ENCODE measurements around the gene CRB1. TPM values are rescaled to one million over a fixed set of nuclear protein-coding genes. Genes with fewer than 3 reads are reported as not detected.
A peak's percentile ranks its signal among the peaks of the same experiment; 100 is the strongest.

Gene CRB1
- total RNA-seq, 3 donors from 2014 or later, result 0.51 TPM; not detected in 2

DNA sequence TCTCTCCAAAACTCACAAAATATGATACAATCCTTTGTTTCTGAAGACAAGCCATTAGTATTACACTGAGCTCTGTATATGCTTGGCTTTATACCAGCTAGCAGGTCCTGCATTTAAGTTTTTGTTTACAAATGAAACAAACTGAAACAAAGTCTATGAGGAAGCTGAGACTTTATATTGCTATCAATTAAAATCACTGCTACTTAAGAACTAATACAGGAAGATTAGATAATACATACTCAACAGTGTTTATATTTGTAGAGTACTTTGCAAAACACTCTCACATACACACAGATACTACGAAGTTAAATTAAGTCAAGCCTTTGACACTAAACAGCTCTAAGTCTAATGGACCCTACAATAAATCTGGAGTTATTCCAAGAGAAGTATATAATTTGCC, 247.4 kb downstream of the CRB1 start:
- Histone ChIP-seq H3K9me3 (no peaks in the 10 kb centered on the region), H3K36me3 (ENCODE audit: low read depth) (peaks cover 5% of the 10 kb centered on the region), H3K4me3 (no peak overlapping the region), H3K4me1 (ENCODE audit: low read depth) (no peaks in the 10 kb centered on the region)
- DNase-seq (no peak), ATAC-seq (no peak)
- TF ChIP-seq, protein P1, sequence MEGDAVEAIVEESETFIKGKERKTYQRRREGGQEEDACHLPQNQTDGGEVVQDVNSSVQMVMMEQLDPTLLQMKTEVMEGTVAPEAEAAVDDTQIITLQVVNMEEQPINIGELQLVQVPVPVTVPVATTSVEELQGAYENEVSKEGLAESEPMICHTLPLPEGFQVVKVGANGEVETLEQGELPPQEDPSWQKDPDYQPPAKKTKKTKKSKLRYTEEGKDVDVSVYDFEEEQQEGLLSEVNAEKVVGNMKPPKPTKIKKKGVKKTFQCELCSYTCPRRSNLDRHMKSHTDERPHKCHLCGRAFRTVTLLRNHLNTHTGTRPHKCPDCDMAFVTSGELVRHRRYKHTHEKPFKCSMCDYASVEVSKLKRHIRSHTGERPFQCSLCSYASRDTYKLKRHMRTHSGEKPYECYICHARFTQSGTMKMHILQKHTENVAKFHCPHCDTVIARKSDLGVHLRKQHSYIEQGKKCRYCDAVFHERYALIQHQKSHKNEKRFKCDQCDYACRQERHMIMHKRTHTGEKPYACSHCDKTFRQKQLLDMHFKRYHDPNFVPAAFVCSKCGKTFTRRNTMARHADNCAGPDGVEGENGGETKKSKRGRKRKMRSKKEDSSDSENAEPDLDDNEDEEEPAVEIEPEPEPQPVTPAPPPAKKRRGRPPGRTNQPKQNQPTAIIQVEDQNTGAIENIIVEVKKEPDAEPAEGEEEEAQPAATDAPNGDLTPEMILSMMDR (IDR thresholded peaks at IDR 0.05), result no peak
- intact Hi-C loops (cut with DNase I, micrococcal nuclease), result no loop called here

DNA sequence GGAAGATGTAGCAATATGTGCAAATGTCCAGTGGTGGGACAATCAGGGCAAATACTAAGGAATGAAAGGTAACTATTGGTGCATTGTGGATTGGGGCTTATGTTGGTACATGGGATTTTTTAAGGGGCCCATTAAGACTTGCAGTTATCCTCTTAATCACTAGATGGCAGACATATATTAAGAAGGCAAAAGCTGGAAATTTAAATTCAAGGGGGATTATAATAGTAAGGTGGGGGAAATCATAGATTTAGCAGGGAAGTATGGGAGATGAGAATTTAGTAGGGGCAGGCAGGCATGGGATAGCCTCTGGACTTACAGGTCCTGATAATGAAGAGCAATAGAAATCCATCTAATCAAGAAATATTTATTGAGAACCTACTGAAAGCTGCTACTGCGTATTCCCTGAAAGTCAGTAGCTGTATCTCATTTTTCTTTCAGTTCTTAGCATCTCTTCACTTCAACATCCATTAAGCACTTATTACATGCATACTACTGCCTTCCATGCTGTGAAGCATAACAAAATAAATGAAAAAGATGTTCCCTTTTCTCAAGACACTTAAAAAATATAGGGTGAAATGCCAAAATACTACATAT, 251.8 kb downstream of the CRB1 start:
- DNase-seq (no peak), ATAC-seq (no peak)
- Histone ChIP-seq H3K9me3 (no peaks in the 10 kb centered on the region), H3K4me1 (ENCODE audit: low read depth) (no peaks in the 10 kb centered on the region), H3K36me3 (ENCODE audit: low read depth) (no peaks in the 10 kb centered on the region), H3K4me3 (no peak overlapping the region)
- TF ChIP-seq, protein P1 (IDR thresholded peaks at IDR 0.05), result no peak
- intact Hi-C loops (cut with DNase I, micrococcal nuclease), result loop anchor here in 1 of 2 donors (10.0 kb wide), 1 partner anchor 405 kb away; no protein-coding TSS in a partner anchor

DNA sequence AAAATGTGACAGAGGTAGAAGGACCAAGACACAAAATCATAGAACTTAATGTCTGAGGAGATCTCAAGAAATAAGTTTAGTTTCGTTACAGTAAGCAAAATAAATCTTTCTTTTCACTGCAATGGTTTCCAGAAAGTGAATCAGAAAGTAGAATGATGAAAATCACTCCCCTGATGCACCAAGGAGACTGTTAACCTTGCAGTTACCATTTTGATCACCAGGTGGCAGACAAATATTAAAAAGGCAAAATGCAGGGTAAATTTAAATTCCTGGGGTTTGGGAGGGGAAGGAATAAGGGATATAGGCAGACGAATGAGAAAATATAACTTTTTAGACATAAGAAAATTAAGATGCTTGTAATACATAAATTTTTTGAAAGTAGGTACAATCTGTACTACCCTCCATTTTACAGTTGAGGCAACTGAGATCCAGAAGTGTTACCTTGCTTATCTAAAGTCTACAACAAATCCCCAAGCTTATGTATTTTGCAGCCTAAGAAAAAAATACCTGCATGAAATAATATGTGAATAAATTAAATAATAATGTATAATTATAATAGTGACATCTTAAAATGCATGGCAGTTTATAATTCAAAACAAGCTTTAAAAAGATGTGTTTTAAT, 253.2 kb downstream of the CRB1 start:
- Histone ChIP-seq H3K4me1 (ENCODE audit: low read depth) (no peaks in the 10 kb centered on the region), H3K36me3 (ENCODE audit: low read depth) (no peaks in the 10 kb centered on the region), H3K4me3 (no peak overlapping the region), H3K9me3 (no peaks in the 10 kb centered on the region)
- intact Hi-C loops (cut with DNase I, micrococcal nuclease), result loop anchor here in 1 of 2 donors (10.0 kb wide), 1 partner anchor 404 kb away; no protein-coding TSS in a partner anchor
- DNase-seq (peak in 1 of 3 donors; percentile 50), ATAC-seq (no peak)
- TF ChIP-seq, protein P1 (IDR thresholded peaks at IDR 0.05), result no peak

DNA sequence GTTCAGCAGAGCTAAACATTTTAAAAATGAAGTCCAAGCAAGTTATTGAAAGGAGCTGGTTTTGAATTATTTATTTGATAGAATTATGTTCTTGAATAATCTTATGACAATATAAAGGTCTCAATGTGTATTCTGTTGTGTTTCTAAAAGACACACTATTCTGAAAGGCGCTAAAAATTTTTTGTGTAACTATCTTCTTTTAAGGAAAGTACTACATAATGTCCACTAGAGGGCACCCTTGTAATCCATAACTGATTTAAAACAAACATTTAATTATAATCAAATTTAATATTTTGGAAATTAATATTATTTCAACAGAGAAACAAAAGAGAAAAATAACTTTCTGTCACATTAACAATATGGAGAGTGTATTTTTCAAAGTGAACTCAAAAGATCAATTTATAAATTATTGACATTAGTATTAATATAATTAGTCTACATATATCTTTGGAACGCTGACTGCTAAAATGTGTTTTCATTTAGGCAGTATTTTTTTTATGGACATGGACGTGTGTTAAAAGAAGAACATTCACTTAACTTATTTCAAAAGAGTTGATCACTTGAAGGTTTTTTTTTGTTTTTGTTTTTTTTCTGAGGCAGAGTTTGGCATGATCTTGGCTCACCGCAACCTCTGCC, 258.8 kb downstream of the CRB1 start:
- Histone ChIP-seq H3K4me1 (ENCODE audit: low read depth) (no peaks in the 10 kb centered on the region), H3K4me3 (no peak overlapping the region), H3K36me3 (ENCODE audit: low read depth) (no peaks in the 10 kb centered on the region), H3K9me3 (no peaks in the 10 kb centered on the region)
- ATAC-seq, result no peak
- TF ChIP-seq, protein P1 (IDR thresholded peaks at IDR 0.05), result no peak
- DNase-seq, result no peak
- intact Hi-C loops (cut with DNase I, micrococcal nuclease), result loop anchor here in 1 of 2 donors (10.0 kb wide), 1 partner anchor 398 kb away; no protein-coding TSS in a partner anchor

Other genes with a start within 250 kb of the CRB1 start
- gene F13B, start 201.0 kb upstream of the CRB1 start, total RNA-seq, result not detected
- gene ASPM, start 121.6 kb upstream of the CRB1 start, total RNA-seq, result 10 to 100 TPM in 1 of 3 donors, 1 to 10 TPM in 2; 1.3 to 10.9 (median 3.1) TPM
- gene ZBTB41, start 67.0 kb upstream of the CRB1 start, total RNA-seq, result 10 to 100 TPM in 1 of 3 donors, 1 to 10 TPM in 2; 8.4 to 14.1 (median 8.8) TPM

All from mucosa of descending colon (tissue), 3 donors.